HG03135 (cell line): ENCODE data around the gene SLC25A12.
"Not testable (repeated sequence)": the region's sequence is repeated elsewhere in the genome, so short reads cannot be mapped to it uniquely, and the experiment has no call there.

Experiments
- ATAC-seq: cut with Tn5 transposase; IDR thresholded peaks from one replicate; pipeline ENCODE4 v1.9.1; 2021; ENCODE audit warnings: mild to moderate bottlenecking, moderate library complexity; ENCODE audit not compliant: unreplicated experiment

SLC25A12 gene, protein sequence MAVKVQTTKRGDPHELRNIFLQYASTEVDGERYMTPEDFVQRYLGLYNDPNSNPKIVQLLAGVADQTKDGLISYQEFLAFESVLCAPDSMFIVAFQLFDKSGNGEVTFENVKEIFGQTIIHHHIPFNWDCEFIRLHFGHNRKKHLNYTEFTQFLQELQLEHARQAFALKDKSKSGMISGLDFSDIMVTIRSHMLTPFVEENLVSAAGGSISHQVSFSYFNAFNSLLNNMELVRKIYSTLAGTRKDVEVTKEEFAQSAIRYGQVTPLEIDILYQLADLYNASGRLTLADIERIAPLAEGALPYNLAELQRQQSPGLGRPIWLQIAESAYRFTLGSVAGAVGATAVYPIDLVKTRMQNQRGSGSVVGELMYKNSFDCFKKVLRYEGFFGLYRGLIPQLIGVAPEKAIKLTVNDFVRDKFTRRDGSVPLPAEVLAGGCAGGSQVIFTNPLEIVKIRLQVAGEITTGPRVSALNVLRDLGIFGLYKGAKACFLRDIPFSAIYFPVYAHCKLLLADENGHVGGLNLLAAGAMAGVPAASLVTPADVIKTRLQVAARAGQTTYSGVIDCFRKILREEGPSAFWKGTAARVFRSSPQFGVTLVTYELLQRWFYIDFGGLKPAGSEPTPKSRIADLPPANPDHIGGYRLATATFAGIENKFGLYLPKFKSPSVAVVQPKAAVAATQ

GRCh38 chr2:171893824-171894611, at the start of gene SLC25A12:
Gene SLC25A12 (minus strand): TSS chr2:171894244. CDS start chr2:171894214, 30 bp downstream.
- peak; percentile 88 for ATAC-seq

- no peak for ATAC-seq
Observed at GRCh38 chr2:171941316-171941699, 47.3 kb upstream of the SLC25A12 start.

DNA sequence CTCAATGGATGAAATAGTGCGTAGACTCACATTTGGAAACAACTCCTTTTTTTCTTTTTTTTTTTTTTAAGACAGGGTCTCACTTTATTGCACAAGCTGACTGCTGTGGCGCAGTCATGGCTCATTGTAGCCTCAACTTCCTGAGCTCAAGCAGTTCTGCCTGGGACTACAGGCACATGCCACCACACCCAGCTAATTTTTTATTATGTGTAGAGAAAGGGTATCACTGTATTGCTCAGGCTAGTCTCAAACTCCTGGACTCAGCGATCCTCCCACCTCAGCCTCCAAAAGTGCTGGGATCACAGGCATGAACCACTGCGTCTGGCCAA, 45.7 kb upstream of the SLC25A12 start:
- no peak for ATAC-seq

DNA sequence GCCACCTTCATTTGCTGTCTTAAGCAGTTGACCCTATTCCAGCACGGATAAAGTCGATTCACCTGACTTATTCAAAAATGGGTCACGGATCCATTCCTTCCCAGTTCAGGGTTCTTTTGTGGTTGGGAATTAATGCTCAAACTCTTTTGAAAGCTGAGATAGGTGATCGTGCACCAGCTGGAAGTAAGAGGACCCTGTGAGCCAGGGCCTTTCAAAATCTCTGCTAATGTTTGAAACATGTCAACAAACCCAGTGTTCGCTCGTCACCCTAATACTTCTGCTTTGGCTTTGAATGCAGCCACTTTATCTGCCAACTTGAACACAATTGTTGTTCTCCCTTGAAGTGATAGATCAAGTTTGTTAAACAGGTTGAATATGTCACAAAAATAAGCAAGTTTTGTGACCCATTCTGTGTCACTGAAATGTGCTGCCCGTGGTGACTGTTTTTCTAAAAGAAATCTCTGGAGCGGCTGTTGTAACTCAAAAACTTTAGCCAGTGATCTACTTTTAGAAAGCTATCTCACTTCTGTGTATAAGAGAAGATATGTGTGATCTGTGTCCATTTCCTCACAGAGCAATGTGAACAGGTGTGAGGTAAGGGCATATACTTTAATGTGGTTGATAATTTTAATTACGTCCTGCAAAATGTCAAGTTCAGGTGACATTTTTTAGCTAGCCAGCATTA, 45.2 kb upstream of the SLC25A12 start:
- ATAC-seq, result no peak

DNA sequence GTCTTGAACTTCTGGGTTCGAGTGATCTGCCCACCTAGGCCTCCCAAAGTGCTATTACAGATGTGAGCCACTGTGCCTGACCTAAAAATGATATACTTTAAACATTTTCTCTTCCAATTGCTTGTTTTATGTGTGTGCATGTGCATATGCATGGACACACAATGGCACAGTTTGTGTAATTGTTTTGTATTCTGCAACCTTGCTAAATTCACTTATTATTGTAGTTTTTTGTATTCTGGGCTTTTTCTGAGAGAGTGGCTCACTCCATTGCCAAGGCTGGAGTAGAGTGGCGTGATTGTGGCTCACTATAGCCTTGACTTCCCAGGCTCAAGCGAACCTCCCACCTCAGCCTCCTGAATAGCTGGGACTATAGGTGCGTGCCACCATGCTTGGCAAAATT, 36.3 kb upstream of the SLC25A12 start:
- no peak for ATAC-seq

GRCh38 chr2:171924170-171924942, 30.3 kb upstream of the SLC25A12 start:
- no peak for ATAC-seq

GRCh38 chr2:171923206-171923605, 29.2 kb upstream of the SLC25A12 start:
- no peak for ATAC-seq

DNA sequence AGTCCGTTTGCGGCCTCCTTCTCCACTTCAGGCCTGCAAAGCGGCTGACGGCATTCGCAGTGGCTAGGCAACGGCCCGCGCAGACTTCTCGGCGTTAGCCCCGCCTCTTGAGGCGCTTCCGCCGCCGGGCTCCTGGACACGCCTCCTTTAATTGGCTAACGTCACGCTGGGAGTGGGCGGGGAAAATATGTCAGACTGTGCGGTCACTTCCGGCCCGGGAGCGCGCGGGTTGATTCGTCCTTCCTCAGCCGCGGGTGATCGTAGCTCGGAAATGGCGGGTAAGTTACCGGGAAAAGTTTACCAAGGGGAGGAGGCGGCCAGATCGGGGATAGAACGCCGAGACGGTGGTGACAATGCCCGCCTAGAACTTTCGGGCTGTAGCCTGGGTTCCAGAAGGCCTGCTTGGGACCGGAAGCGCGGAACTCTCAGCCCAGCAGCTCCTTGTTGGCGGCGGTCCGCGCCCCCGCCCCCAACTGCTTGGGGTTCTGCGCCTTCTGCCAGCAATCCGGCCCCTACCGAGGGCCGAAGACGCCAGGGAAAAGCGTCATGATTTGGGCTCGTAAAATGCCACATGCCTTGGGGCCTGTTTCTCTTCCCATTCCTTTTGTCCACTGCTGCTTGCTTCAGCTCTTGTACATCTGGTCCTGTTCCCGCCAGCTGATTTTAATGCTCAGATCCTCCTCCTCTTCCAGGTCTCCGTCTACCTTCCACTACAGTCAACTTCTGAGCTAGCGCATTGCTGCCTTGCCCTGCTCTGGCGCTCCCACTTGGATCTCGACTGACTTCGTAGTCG, 28.4 kb upstream of the SLC25A12 start, which contains the start of gene HAT1:
HAT1 (plus strand) TSS at position 232 of the 793 bp plus-strand sequence; CDS start at position 272, 40 bp downstream.
- ATAC-seq, result peak; percentile 96

- ATAC-seq, result no peak
Observed at GRCh38 chr2:171921970-171922229, 27.9 kb upstream of the SLC25A12 start.

DNA sequence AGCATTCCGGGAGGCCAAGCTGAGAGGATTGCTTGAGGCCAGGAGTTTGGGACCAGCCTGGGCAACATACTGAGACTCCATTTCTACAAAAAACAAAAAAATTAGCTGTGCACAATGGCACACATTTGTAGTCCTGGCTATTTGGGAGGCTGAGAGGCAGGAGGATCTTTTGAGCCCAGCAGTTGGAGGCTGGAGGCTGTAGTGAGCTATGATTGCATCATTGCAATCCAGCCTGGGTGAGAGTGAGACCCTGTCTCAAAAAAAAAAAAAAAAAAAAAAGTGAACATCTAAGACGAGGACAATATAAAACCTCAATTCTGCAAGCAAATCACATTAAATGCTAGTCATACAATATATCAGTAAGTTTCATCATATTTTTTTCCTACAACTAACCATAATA, 25.4 kb upstream of the SLC25A12 start:
- no peak for ATAC-seq

DNA sequence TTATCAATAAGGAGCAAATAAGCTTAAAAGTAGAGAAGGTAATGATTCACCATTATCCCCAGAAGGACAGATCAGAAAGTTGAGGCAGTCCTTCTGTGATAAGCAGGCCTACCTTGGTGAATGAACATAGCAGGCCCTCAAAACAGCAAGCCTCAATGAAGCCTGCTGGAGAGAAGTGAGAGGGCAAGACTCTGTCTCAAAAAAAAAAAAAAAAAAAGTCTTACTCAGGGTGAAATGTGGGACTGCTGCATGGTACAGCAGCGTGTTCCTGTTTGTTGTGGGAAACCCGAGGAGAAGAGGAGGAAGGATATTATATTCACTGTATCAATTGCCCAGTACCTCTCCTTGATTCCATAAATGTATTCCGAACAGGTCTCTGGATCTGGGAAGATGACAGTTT, 19.5 kb upstream of the SLC25A12 start:
- ATAC-seq, result no peak

- no peak for ATAC-seq
Observed at GRCh38 chr2:171910494-171910893, 16.4 kb upstream of the SLC25A12 start.

DNA sequence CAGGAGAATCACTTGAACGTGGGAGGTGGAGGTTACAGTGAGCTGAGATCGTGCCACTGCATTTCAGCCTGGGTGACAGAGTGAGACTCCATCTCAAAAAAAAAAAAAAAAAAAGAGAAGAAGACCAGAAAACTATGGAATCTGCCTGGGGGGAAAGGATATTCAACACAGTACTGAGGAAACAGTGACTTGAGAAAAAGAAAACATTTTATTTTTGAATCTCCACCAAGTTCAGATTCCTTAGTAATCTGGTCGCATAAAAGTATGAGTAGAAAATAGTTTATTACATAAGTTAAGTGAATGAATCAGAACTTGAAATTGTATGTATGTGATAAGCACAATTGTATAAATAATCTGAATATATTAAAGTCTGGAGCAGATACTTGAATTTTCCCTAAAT, 15.2 kb upstream of the SLC25A12 start:
- no peak for ATAC-seq

DNA sequence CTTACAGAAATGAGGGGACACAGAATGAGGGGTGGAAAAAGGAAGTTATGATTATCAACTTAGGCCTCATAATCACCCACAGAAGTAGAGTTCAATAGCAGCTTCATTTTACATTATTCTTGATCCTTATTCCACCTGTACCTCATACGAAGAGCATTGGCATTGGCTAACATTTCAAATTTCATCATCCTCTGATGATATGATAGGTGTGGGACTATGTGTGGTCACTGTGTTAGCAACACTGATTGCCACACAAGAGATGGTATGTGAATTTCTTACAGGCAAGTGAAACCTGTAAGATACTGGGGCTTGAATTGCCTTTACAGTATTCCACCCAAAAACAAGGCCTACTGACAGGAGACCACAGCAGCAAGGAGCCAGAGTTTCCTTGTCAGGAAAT, 14.2 kb upstream of the SLC25A12 start:
- ATAC-seq, result no peak

- ATAC-seq, result peak; percentile 57
Observed at GRCh38 chr2:171902840-171903420, 8.9 kb upstream of the SLC25A12 start.

- ATAC-seq, result not testable (repeated sequence)
Observed at GRCh38 chr2:171899623-171900282, 5.7 kb upstream of the SLC25A12 start.

DNA sequence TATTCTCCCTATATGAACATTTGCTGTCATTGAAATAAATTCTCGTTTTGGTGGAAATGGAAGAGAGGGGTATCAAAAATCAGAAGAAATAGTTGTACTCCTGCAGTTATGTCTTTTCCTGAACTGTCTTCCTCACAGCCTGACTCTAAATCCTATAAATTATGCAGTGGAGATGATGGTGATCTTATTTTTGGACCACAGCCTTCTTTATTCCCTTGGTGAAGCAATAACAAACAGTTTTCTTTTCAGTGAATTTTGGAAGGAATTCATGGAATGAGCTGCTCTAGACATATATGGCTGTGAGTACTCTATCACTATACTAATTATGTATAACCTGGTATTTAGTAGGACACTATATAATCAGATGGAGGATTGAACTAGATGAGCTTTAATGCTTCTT, 1.7 kb upstream of the SLC25A12 start:
- ATAC-seq, result no peak

GRCh38 chr2:171894612-171894947, 536 bp upstream of the SLC25A12 start:
- ATAC-seq, result no peak
